ENCODE data around the gene PHACTR1. TPM values are rescaled to one million over a fixed set of nuclear protein-coding genes. Genes with fewer than 3 reads are reported as not detected.

The PHACTR1 gene
- total and polyA plus RNA-seq, 2 of the 4 experiments (the other 2 are of a cell fraction), result not detected

DNA sequence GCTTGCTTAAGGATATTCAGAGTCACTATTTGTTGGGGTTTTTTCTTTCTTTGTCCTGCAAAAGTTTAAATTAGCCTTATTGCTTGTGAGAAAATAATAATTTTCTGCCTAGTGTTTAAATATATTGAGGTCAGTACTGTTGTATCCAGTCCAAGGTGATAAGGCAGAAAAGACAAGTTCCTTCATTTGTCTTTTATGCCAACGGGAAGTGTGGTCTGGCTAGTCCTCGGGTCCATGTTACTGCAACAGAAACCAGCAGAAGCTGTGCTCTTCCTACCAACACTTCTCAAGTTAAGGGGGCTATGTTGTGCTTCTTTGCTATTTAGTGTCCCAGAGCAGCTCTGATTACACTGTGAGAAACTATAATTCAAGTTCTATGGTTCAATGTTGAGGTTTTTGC lies 310.6 kb downstream of the PHACTR1 start:
- Histone ChIP-seq H2AFZ (replicated peaks; ENCODE audit: low read length, poor library complexity) (no peak overlapping the region), H4K5ac (ENCODE audit: low read depth, low read length) (no peak overlapping the region), H3K9ac (ENCODE audit: low read depth, low read length) (no peak overlapping the region), H2BK5ac (ENCODE audit: low read depth, low read length, poor library complexity, severe bottlenecking) (no peak overlapping the region), H2BK15ac (ENCODE audit: low read depth, low read length) (no peak overlapping the region), H3K23ac (ENCODE audit: low read depth, low read length) (no peak overlapping the region), H4K20me1 (ENCODE audit: insufficient read depth, low read length) (no peaks in the 10 kb centered on the region), H2BK20ac (ENCODE audit: low read depth, low read length) (no peak overlapping the region), H3K14ac (replicated peaks; ENCODE audit: low read depth, low read length) (no peak overlapping the region), H3K4me1 (ENCODE audit: control insufficient read depth, insufficient read depth, low read length) (no peaks in the 10 kb centered on the region), H3K36me3 (ENCODE audit: control insufficient read depth, insufficient read depth, low read length) (no peaks in the 10 kb centered on the region), H3K27ac (ENCODE audit: insufficient read depth, low read length) (no peak overlapping the region), H3K56ac (ENCODE audit: extremely low read depth, insufficient read depth, low read length) (no peak overlapping the region), H3K4me2 (ENCODE audit: low read depth, low read length) (no peak overlapping the region), H4K91ac (ENCODE audit: insufficient read depth, low read depth, low read length) (no peak overlapping the region), H3K9me3 (ENCODE audit: control insufficient read depth, insufficient read depth, low read length) (no peaks in the 10 kb centered on the region), H3K4ac (ENCODE audit: low read depth, low read length) (no peak overlapping the region), H2AK9ac (replicated peaks; ENCODE audit: low read depth, low read length, poor library complexity) (no peak overlapping the region), H3K27me3 (ENCODE audit: control insufficient read depth, insufficient read depth, low read length) (no peaks in the 10 kb centered on the region), H3K9me1 (ENCODE audit: insufficient read depth, low read length) (no peaks in the 10 kb centered on the region), H3K4me3 (ENCODE audit: insufficient read depth, low read depth, low read length) (no peak overlapping the region), H2AK5ac (ENCODE audit: low read depth, low read length) (no peak overlapping the region), H3K79me1 (ENCODE audit: low read depth in 1 of 2, low read length in 2 of 2) (no peaks in the 10 kb centered on the region), H3K18ac (ENCODE audit: low read depth, low read length) (no peak overlapping the region), H4K8ac (ENCODE audit: low read depth in 2 of 2, low read length in 2 of 2) (no peak overlapping the region), H2BK120ac (ENCODE audit: low read depth, low read length) (no peak overlapping the region)
- intact Hi-C loops (cut with micrococcal nuclease) (no loop called here), dilution Hi-C loops (cut with HindIII; ENCODE audit: low sequenced_read_pairs, unreplicated experiment) (no loop called here), in situ Hi-C loops (cut with MboI; ENCODE audit: low sequenced_read_pairs) (no loop called here)
- ATAC-seq (ENCODE audit: low read depth), result no peak
- no TSS peak for BruUV-seq (replicated peaks)
- no peak for DNase-seq
- ChIA-PET CTCF (no interaction called here), POLR2A (ENCODE audit: unreplicated experiment) (no interaction called here)
- WGBS, 2 experiments (ENCODE audit: extremely low coverage in 2 of 2, insufficient read length in 1 of 2), result no CpG with 5 or more reads among the region's 2 CpGs
- TF ChIP-seq POLR2A (IDR thresholded peaks at IDR 0.05; ENCODE audit: low read depth, low read length) (no peak), SMC3 (IDR thresholded peaks at IDR 0.05; ENCODE audit: low read depth, low read length) (no peak), FOS (IDR thresholded peaks at IDR 0.05; ENCODE audit: low read depth, low read length) (no peak), RFX5 (IDR thresholded peaks at IDR 0.05; ENCODE audit: low read depth, low read length) (no peak), NFE2L2 (IDR thresholded peaks at IDR 0.05; ENCODE audit: low read depth, low read length) (no peak), CHD1 (IDR thresholded peaks at IDR 0.05; ENCODE audit: low read depth, low read length) (no peak), MAFK (IDR thresholded peaks at IDR 0.05; ENCODE audit: low read depth, low read length) (no peak), RCOR1 (IDR thresholded peaks at IDR 0.05; ENCODE audit: insufficient replicate concordance, low read length) (no peak), MXI1 (IDR thresholded peaks at IDR 0.05; ENCODE audit: borderline replicate concordance, low read depth, low read length) (no peak), CEBPB (IDR thresholded peaks at IDR 0.05; ENCODE audit: low read depth, low read length) (no peak), RAD21 (IDR thresholded peaks at IDR 0.05; ENCODE audit: low read length) (no peak), BHLHE40 (IDR thresholded peaks at IDR 0.05; ENCODE audit: low read depth, low read length) (no peak), MAZ (IDR thresholded peaks at IDR 0.05; ENCODE audit: borderline replicate concordance, low read depth, low read length) (no peak)
- TF ChIP-seq, protein P1, sequence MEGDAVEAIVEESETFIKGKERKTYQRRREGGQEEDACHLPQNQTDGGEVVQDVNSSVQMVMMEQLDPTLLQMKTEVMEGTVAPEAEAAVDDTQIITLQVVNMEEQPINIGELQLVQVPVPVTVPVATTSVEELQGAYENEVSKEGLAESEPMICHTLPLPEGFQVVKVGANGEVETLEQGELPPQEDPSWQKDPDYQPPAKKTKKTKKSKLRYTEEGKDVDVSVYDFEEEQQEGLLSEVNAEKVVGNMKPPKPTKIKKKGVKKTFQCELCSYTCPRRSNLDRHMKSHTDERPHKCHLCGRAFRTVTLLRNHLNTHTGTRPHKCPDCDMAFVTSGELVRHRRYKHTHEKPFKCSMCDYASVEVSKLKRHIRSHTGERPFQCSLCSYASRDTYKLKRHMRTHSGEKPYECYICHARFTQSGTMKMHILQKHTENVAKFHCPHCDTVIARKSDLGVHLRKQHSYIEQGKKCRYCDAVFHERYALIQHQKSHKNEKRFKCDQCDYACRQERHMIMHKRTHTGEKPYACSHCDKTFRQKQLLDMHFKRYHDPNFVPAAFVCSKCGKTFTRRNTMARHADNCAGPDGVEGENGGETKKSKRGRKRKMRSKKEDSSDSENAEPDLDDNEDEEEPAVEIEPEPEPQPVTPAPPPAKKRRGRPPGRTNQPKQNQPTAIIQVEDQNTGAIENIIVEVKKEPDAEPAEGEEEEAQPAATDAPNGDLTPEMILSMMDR (conservative IDR thresholded peaks at IDR 0.05; ENCODE audit: low read depth, low read length), result no peak
- TF ChIP-seq, protein P2, sequence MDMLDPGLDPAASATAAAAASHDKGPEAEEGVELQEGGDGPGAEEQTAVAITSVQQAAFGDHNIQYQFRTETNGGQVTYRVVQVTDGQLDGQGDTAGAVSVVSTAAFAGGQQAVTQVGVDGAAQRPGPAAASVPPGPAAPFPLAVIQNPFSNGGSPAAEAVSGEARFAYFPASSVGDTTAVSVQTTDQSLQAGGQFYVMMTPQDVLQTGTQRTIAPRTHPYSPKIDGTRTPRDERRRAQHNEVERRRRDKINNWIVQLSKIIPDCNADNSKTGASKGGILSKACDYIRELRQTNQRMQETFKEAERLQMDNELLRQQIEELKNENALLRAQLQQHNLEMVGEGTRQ (IDR thresholded peaks at IDR 0.05; ENCODE audit: low read depth, low read length), result no peak
- TF ChIP-seq, protein P3, sequence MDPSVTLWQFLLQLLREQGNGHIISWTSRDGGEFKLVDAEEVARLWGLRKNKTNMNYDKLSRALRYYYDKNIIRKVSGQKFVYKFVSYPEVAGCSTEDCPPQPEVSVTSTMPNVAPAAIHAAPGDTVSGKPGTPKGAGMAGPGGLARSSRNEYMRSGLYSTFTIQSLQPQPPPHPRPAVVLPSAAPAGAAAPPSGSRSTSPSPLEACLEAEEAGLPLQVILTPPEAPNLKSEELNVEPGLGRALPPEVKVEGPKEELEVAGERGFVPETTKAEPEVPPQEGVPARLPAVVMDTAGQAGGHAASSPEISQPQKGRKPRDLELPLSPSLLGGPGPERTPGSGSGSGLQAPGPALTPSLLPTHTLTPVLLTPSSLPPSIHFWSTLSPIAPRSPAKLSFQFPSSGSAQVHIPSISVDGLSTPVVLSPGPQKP (IDR thresholded peaks at IDR 0.05; ENCODE audit: borderline replicate concordance, low read depth, low read length), result no peak
